Medulla oblongata (tissue), 1 donor: ENCODE measurements around the gene SARM1.

Experiments
- DNase-seq: peaks from one replicate; pipeline ENCODE4 v3.0.0-alpha.2; 2015; ENCODE audit errors: extremely low spot score

SARM1 gene

GRCh38 chr17:28368915-28369683 lies 2.4 kb upstream of the SARM1 start:
- DNase-seq, result no peak

GRCh38 chr17:28369684-28370034 lies 1.8 kb upstream of the SARM1 start:
- no peak for DNase-seq

GRCh38 chr17:28370035-28370743 lies 1.3 kb upstream of the SARM1 start, which contains the start of gene VTN:
Gene VTN, minus strand, starts transcription at chr17:28370307. Its CDS starts 104 bp downstream, at chr17:28370203.
- DNase-seq, result peak; percentile 6

GRCh38 chr17:28370744-28371103 lies 770 bp upstream of the SARM1 start:
- DNase-seq, result peak; percentile 11

GRCh38 chr17:28372203-28372944 lies 880 bp downstream of the SARM1 start:
- DNase-seq, result no peak

- DNase-seq, result no peak
Observed at GRCh38 chr17:28372945-28373274, 1.4 kb downstream of the SARM1 start.

GRCh38 chr17:28379814-28380801 lies 8.6 kb downstream of the SARM1 start:
- no peak for DNase-seq

- no peak for DNase-seq
Observed at GRCh38 chr17:28381141-28381825, 9.8 kb downstream of the SARM1 start.

- DNase-seq, result no peak
Observed at GRCh38 chr17:28384281-28385036, 13.0 kb downstream of the SARM1 start.

- DNase-seq, result no peak
Observed at GRCh38 chr17:28385037-28385400, 13.5 kb downstream of the SARM1 start.

GRCh38 chr17:28385406-28385805 lies 13.9 kb downstream of the SARM1 start:
- DNase-seq, result no peak

GRCh38 chr17:28386391-28386790 lies 14.9 kb downstream of the SARM1 start:
- no peak for DNase-seq

- no peak for DNase-seq
Observed at GRCh38 chr17:28388106-28388505, 16.6 kb downstream of the SARM1 start.

- DNase-seq, result no peak
Observed at GRCh38 chr17:28390141-28390540, 18.6 kb downstream of the SARM1 start.

- no peak for DNase-seq
Observed at GRCh38 chr17:28390563-28390962, 19.1 kb downstream of the SARM1 start.

- DNase-seq, result no peak
Observed at GRCh38 chr17:28390984-28391383, 19.5 kb downstream of the SARM1 start.

- DNase-seq, result no peak
Observed at GRCh38 chr17:28391401-28391800, 19.9 kb downstream of the SARM1 start.

GRCh38 chr17:28392491-28392890 lies 21.0 kb downstream of the SARM1 start:
- DNase-seq, result no peak

- DNase-seq, result no peak
Observed at GRCh38 chr17:28394337-28395116, 23.0 kb downstream of the SARM1 start.
